ENCODE measurements around the gene THOC1.

DNA sequence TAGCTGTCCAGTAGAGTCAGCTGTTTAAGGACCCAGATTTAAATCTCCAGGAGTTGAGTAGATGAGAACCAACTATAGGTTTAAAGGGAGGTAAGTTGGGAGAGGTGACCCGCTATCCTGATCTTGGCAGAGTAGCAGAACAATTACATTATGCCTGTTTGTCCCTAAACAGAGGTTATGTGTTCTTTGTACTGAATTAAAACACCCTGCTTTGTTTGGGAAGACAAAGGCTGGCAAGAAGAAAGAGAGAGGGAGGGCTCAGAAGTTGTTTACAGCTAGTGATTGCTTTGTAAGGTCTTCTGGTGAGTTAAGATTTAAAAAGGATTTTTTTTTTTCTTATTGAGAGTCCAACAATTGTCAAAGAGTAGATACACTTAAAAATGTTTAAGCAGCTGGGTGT lies 72.2 kb downstream of the THOC1 start:
- TF ChIP-seq, protein P1, sequence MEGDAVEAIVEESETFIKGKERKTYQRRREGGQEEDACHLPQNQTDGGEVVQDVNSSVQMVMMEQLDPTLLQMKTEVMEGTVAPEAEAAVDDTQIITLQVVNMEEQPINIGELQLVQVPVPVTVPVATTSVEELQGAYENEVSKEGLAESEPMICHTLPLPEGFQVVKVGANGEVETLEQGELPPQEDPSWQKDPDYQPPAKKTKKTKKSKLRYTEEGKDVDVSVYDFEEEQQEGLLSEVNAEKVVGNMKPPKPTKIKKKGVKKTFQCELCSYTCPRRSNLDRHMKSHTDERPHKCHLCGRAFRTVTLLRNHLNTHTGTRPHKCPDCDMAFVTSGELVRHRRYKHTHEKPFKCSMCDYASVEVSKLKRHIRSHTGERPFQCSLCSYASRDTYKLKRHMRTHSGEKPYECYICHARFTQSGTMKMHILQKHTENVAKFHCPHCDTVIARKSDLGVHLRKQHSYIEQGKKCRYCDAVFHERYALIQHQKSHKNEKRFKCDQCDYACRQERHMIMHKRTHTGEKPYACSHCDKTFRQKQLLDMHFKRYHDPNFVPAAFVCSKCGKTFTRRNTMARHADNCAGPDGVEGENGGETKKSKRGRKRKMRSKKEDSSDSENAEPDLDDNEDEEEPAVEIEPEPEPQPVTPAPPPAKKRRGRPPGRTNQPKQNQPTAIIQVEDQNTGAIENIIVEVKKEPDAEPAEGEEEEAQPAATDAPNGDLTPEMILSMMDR (IDR thresholded peaks at IDR 0.05; ENCODE audit: low read depth, low read length), result no peak
- no peak for TF ChIP-seq EZH2phosphoT487 (IDR thresholded peaks at IDR 0.05; ENCODE audit: low read depth)
